Dermis lymphatic vessel endothelial cell (primary cell): ENCODE measurements around the gene NPIPA7. TPM values are rescaled to one million over a fixed set of nuclear protein-coding genes. Genes with fewer than 3 reads are reported as not detected.

Source experiments
- total RNA-seq: library from RNA; depleted of rRNA; stranded (reverse); fragments of >200 nt; gene quantifications from 2 replicates; pipeline ENCODE4 v1.2.1, GENCODE V29; 2014

NPIPA7 gene
- 0.11 and 0.43 TPM in 2 replicates for total RNA-seq

GRCh38 chr16:16378840-16379239 lies at the start of gene NPIPA7:
NPIPA7 (plus strand) TSS chr16:16379140; CDS start chr16:16379245, 105 bp downstream.

Other genes starting within 250 kb of the NPIPA7 start
- gene ABCC6, start 155.6 kb upstream of the NPIPA7 start, total RNA-seq: 0.17 and 1.1 TPM in 2 replicates
- 29.9 and 35.1 TPM in 2 replicates for gene NOMO3, start 146.6 kb upstream of the NPIPA7 start, total RNA-seq